Cardiac muscle cell (in vitro differentiated cells and primary cell): Measurements from ENCODE around the gene PPP1R12B. TPM values are rescaled to one million over a fixed set of nuclear protein-coding genes. Genes with fewer than 3 reads are reported as not detected.
A peak's percentile ranks its signal among the peaks of the same experiment; 100 is the strongest.

Experiments
- DNase-seq, 2 donors: peaks; one replicate each; pipeline versions ENCODE4 v3.0.0 to v3.0.0-alpha.2; 2010 to 2017; ENCODE audit warnings: low read depth in 1 of 2, low spot score in 1 of 2
- H3K27ac ChIP-seq: fragments of 200-600 bp; sonication (generic); 2 replicates; pipeline ENCODE4 v1.5.1; 2016
- H3K27me3 ChIP-seq: fragments of 200-600 bp; sonication (generic); 2 replicates; pipeline ENCODE4 v1.6.0; 2016; ENCODE audit warnings: control low read depth
- H3K36me3 ChIP-seq: fragments of 200-600 bp; sonication (generic); 2 replicates; pipeline ENCODE4 v1.5.1; 2016; ENCODE audit warnings: control low read depth
- H3K4me1 ChIP-seq: fragments of 200-600 bp; sonication (generic); 2 replicates; pipeline ENCODE4 v1.8.1; 2017; ENCODE audit warnings: low read depth, mild to moderate bottlenecking, mixed run types
- H3K4me3 ChIP-seq: fragments of 200-600 bp; sonication (generic); 2 replicates; pipeline ENCODE4 v1.5.1; 2016; ENCODE audit warnings: mild to moderate bottlenecking
- H3K9me3 ChIP-seq: fragments of 200-600 bp; sonication (generic); 2 replicates; pipeline ENCODE4 v1.5.1; 2017; ENCODE audit warnings: low read depth, mild to moderate bottlenecking, control low read depth
- CTCF ChIP-seq: IDR thresholded peaks from 2 replicates; pipeline ENCODE4 v1.5.1; 2012; ENCODE audit warnings: low read depth, mild to moderate bottlenecking, low read length
- polyA plus RNA-seq: library from polyadenylated mRNA; unstranded; fragments of >200 nt; fragmentation: Nextera tagmentation; extraction: Ambion mirVana; gene quantifications from 2 replicates; pipeline ENCODE4 v1.2.1, GENCODE V29; 2016
- total RNA-seq: library from RNA; depleted of rRNA; stranded (reverse); fragments of >200 nt; gene quantifications from 2 replicates; pipeline ENCODE4 v1.2.3, GENCODE V29; 2016

PPP1R12B gene
- total and polyA plus RNA-seq, 2 experiments from 2014 or later, result 109 to 340 TPM

DNA sequence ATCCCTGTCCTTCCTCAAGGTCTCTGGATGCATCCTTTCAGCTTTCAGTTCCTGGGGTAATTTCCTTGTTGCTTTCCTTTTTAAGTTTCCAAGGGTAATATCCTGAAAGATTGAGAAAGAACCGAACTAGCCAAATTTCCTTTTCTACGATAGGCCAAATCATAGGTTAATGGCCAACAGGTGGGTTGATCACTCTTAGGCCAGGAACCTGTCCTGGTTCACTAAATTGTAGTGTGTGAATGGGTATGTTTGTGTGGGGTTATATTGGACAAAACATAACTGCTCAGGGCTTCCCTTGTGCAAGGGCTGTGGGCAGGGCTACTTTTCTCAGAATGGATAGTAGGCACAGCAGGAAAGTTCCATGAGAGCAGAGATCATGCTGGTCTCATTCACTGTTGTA lies 23.9 kb upstream of the PPP1R12B start:
- no peak for TF ChIP-seq CTCF
- Histone ChIP-seq H3K27me3 (no peaks in the 10 kb centered on the region), H3K36me3 (no peaks in the 10 kb centered on the region), H3K27ac (no peak overlapping the region), H3K4me1 (no peaks in the 10 kb centered on the region), H3K4me3 (no peak overlapping the region), H3K9me3 (no peaks in the 10 kb centered on the region)
- DNase-seq, result no peak

GRCh38 chr1:202329891-202330290 lies 18.6 kb upstream of the PPP1R12B start:
- no peaks in the 10 kb centered on the region for H3K4me1 ChIP-seq

DNA sequence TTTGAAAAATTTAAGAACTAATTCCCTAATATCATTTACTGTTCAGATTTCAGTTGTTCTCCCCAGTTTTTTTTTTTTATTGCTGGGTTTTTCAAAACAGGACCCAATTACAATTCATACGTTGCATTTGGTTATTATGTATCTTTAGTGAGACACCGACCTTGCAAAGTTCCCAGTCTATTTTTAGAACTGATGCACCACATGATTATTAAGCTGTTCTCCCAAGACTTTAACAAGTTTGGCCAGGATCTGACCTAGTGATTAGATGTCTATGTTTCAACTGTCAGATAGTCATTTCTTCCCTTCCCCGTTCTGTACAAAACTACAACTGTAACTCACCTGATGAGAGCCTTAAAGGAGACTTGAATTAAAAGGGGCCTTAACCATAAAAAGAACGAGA lies 14.6 kb upstream of the PPP1R12B start:
- Histone ChIP-seq H3K4me3 (no peak overlapping the region), H3K4me1 (no peaks in the 10 kb centered on the region), H3K27me3 (no peaks in the 10 kb centered on the region), H3K27ac (no peak overlapping the region), H3K36me3 (peaks cover 4% of the 10 kb centered on the region), H3K9me3 (no peaks in the 10 kb centered on the region)
- DNase-seq, result no peak
- no peak for TF ChIP-seq CTCF

More at GRCh38 chr1:202329891-202330290, 18.6 kb upstream of the PPP1R12B start:
- Histone ChIP-seq H3K9me3 (no peaks in the 10 kb centered on the region), H3K27me3 (no peaks in the 10 kb centered on the region), H3K36me3 (peaks cover 4% of the 10 kb centered on the region), H3K27ac (no peak overlapping the region), H3K4me3 (no peak overlapping the region)
- TF ChIP-seq CTCF, result peak; percentile 5
- no peak for DNase-seq

- Histone ChIP-seq H3K36me3 (no peaks in the 10 kb centered on the region), H3K9me3 (no peaks in the 10 kb centered on the region), H3K27ac (no peak overlapping the region), H3K4me3 (no peak overlapping the region), H3K4me1 (peaks cover 10% of the 10 kb centered on the region), H3K27me3 (no peaks in the 10 kb centered on the region)
- DNase-seq, result peak; percentile 59 to 70
- peak; percentile 66 for TF ChIP-seq CTCF
These were observed 4.7 kb upstream of the PPP1R12B start for GRCh38 chr1:202343652-202344349.

DNA sequence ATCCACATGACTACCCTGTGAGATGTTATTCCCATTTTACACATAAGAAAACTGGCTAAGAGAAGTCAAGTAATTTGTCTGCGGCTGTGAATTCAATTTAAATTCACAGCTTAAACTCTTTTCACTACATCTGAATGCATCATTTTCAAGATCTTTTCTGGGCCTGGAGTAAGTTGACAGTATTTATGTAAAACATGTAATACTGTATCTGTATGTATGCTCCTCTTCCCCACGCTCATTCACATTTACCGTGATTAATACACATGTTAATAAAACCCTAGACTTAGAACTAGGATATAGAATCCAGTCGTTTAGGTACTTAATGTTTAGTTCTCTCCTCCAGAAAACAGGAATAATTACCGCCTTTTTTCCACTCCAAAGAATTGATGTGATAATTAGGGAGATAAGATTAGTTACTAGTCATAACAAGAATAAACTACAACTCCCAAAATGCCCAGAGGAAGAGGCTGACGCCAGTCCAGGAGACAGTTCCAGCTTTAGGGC lies 442 bp upstream of the PPP1R12B start:
- no peaks in the 10 kb centered on the region for H3K36me3 ChIP-seq
- peak overlapping the region; percentile 15 for H3K27ac ChIP-seq
- DNase-seq, result no peak
- no peak overlapping the region for H3K4me3 ChIP-seq
- H3K9me3 ChIP-seq, result no peaks in the 10 kb centered on the region
- H3K27me3 ChIP-seq, result no peaks in the 10 kb centered on the region
- TF ChIP-seq CTCF, result no peak
- H3K4me1 ChIP-seq, result peaks cover 23% of the 10 kb centered on the region
